ENCODE results near the gene EXOC3L4.
A peak's percentile ranks its signal among the peaks of the same experiment; 100 is the strongest.

The EXOC3L4 gene

DNA sequence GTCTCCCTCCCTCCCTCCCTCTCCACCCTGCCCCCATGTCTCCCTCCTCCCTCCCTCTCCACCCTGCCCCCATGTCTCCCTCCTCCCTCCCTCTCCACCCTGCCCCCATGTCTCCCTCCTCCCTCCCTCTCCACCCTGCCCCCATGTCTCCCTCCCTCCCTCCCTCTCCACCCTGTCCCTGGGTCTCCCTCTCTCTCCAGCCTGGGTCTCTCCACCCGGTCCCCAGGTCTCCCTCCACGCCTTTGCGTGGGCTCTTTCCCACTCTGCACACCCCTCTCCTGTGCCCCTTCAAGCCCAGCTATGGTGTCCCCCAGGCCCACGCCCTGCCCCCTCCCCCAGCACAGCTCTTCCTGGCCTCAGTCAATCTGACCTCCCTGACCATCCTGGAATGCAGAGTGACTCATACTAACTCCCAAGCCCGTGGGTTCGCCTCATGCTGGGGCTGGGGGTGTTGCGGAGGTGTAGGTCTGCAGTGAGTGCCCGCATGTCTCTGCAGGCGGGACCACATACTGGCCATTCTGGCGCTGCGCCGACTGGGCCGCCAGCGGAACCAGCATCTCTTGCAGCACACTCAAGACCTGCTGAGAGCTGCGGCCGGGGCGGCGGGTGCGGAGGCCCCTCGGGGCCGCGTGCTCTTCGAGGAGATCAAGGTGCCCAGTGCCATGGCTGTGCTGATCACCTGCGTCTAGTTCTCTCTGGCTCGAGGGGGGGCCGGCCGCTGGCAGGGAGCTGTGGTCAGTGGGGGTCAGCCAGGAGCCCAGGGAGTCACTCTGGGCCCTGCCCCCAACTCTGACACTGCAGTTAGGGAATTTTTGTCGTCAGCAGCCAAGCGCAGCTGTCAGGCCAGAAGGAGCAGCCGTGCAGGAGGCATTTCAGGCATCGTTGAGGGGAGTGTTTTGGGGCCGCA, 15.3 kb downstream of the EXOC3L4 start:
- Histone ChIP-seq H3K36me3 (ENCODE audit: control insufficient read depth in 1 of 2, insufficient read depth in 2 of 2, low read depth in 1 of 2, low read length in 2 of 2) (no peaks in the 10 kb centered on the region), H3K4ac (ENCODE audit: low read depth in 1 of 2, low read length in 2 of 2) (peak overlapping the region; percentile 13 to 91), H3K9me3 (ENCODE audit: control insufficient read depth, low read length) (no peaks in the 10 kb centered on the region), H3K14ac (ENCODE audit: low read length in 2 of 2) (peak overlapping the region in 1 of 2 experiments; percentile 75), H2BK15ac (ENCODE audit: low read depth, poor library complexity, severe bottlenecking) (peak overlapping the region; percentile 83), H2AK5ac (ENCODE audit: low read length, severe bottlenecking) (no peak overlapping the region), H3K4me2 (ENCODE audit: low read length, poor library complexity, severe bottlenecking) (peak overlapping the region; percentile 61), H2AFZ (ENCODE audit: low read depth, low read length) (no peak overlapping the region), H4K8ac (ENCODE audit: low read length) (peak overlapping the region; percentile 95), H3K79me1 (replicated peaks; ENCODE audit: low read length, poor library complexity, severe bottlenecking) (no peaks in the 10 kb centered on the region), H3K18ac (ENCODE audit: low read depth in 1 of 2, low read length in 2 of 2) (peak overlapping the region; percentile 76 to 79), H2BK12ac (ENCODE audit: low read length in 2 of 2) (peak overlapping the region; percentile 73 to 76), H3K27me3 (ENCODE audit: control insufficient read depth in 1 of 2, insufficient read depth in 1 of 2, low read length in 2 of 2) (peaks cover 0 to under 1% of the 10 kb centered on the region in 2 experiments), H3K9ac (ENCODE audit: low read length) (peak overlapping the region; percentile 60), H2BK120ac (ENCODE audit: low read depth, low read length) (peak overlapping the region; percentile 96), H3K4me1 (ENCODE audit: control insufficient read depth, insufficient read depth, low read depth, low read length) (peaks cover 62% of the 10 kb centered on the region), H3K27ac (ENCODE audit: low read length, poor library complexity, severe bottlenecking) (peak overlapping the region; percentile 86), H3K4me3 (ENCODE audit: insufficient read depth in 1 of 2, low read depth in 1 of 2, low read length in 2 of 2) (peak overlapping the region in 1 of 2 experiments; percentile 46), H2BK5ac (ENCODE audit: low read depth, low read length, poor library complexity, severe bottlenecking) (peak overlapping the region; percentile 68), H3K23ac (ENCODE audit: low read length in 2 of 2) (no peak overlapping the region), H4K91ac (ENCODE audit: low read length) (peak overlapping the region; percentile 90)
- DNase-seq: peak; percentile 89
- WGBS: 10% methylated on average over 31 of the region's 32 CpGs

DNA sequence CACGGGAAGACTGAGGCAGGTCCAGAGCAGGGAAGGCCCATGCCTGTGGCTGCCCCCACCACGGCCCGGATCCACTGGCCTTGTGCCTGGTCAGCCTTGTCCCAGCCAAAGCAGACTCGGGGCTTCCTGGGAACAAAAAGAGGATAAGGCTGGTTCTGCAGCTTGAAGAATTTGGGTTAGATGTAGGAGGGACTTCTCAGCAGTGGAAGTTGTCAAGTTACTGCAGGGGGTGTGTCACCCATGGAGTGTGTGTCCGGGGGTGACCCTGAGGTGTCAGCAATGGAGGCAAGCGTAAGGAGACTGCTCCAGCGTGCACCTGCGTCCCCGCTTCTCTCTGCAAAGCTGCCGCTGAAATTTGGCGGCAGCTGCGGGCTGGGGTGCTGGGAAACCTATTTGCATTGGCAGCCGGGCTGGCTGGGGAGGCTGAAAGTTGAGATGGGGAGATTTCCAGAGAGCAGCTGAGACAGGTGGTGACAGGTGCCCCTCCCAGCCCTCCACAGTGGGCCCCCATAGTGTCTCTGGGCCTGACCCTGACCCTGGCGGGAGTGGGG, 16.2 kb downstream of the EXOC3L4 start:
- Histone ChIP-seq H3K4me1 (ENCODE audit: control insufficient read depth, insufficient read depth, low read depth, low read length) (peaks cover 56% of the 10 kb centered on the region), H3K79me1 (replicated peaks; ENCODE audit: low read length, poor library complexity, severe bottlenecking) (no peaks in the 10 kb centered on the region), H3K18ac (ENCODE audit: low read depth in 1 of 2, low read length in 2 of 2) (peak overlapping the region; percentile 79 to 99), H3K4me3 (ENCODE audit: insufficient read depth in 1 of 2, low read depth in 1 of 2, low read length in 2 of 2) (peak overlapping the region in 1 of 2 experiments; percentile 46), H4K8ac (ENCODE audit: low read length) (peak overlapping the region; percentile 47), H2BK15ac (ENCODE audit: low read depth, poor library complexity, severe bottlenecking) (no peak overlapping the region), H3K27me3 (ENCODE audit: control insufficient read depth in 1 of 2, insufficient read depth in 1 of 2, low read length in 2 of 2) (no peaks in the 10 kb centered on the region), H3K14ac (ENCODE audit: low read length in 2 of 2) (peak overlapping the region in 1 of 2 experiments; percentile 88), H3K27ac (ENCODE audit: low read length, poor library complexity, severe bottlenecking) (peak overlapping the region; percentile 86), H2BK12ac (ENCODE audit: low read length in 2 of 2) (peak overlapping the region; percentile 22 to 95), H2AFZ (ENCODE audit: low read depth, low read length) (peak overlapping the region; percentile 33), H3K9me3 (ENCODE audit: control insufficient read depth, low read length) (no peaks in the 10 kb centered on the region), H2AK5ac (ENCODE audit: low read length, severe bottlenecking) (peak overlapping the region; percentile 85), H3K4ac (ENCODE audit: low read depth in 1 of 2, low read length in 2 of 2) (peak overlapping the region; percentile 46 to 63), H2BK120ac (ENCODE audit: low read depth, low read length) (peak overlapping the region; percentile 96), H3K36me3 (ENCODE audit: control insufficient read depth in 1 of 2, insufficient read depth in 2 of 2, low read depth in 1 of 2, low read length in 2 of 2) (no peaks in the 10 kb centered on the region), H3K4me2 (ENCODE audit: low read length, poor library complexity, severe bottlenecking) (peak overlapping the region; percentile 61), H3K23ac (ENCODE audit: low read length in 2 of 2) (no peak overlapping the region), H2BK5ac (ENCODE audit: low read depth, low read length, poor library complexity, severe bottlenecking) (peak overlapping the region; percentile 68), H3K9ac (ENCODE audit: low read length) (peak overlapping the region; percentile 60), H4K91ac (ENCODE audit: low read length) (peak overlapping the region; percentile 73)
- DNase-seq: no peak
- 70% methylated on average over 14 of the region's 14 CpGs for WGBS

DNA sequence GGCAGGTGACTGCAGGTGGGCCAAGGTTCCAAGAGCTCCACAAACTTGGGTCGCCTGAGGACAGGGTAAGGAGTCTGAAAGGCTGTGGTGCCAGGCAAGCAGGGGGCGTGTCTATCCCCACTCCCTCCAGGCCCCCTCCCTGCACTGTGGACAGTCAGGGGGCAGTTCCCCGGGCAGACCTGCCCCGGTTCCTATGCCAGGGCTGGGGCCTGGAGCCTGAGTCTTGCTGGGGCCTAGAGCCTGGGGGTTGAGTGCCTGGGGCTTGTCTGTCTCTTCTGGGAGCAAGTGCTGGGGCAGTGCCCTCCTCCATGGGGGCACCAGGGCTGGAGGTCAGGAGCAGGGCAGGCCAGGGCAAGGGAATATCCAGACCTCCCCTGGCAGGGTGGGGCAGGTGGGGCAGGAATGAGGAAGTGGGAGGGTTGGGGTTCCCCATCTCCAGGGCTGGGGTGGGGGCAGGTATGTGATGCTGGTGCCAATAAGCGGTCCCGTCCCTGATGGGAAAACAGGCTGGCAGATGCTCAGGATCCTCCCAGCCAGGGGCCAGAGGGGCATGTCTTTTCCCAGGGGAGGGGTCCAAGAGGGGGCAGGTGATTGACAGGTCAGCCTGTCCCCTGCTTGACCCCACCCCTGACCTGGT, 16.8 kb downstream of the EXOC3L4 start:
- Histone ChIP-seq H3K4me3 (ENCODE audit: insufficient read depth in 1 of 2, low read depth in 1 of 2, low read length in 2 of 2) (no peak overlapping the region), H2BK5ac (ENCODE audit: low read depth, low read length, poor library complexity, severe bottlenecking) (no peak overlapping the region), H2AFZ (ENCODE audit: low read depth, low read length) (no peak overlapping the region), H3K27ac (ENCODE audit: low read length, poor library complexity, severe bottlenecking) (peak overlapping the region; percentile 23), H3K4me1 (ENCODE audit: control insufficient read depth, insufficient read depth, low read depth, low read length) (peaks cover 59% of the 10 kb centered on the region), H2BK15ac (ENCODE audit: low read depth, poor library complexity, severe bottlenecking) (peak overlapping the region; percentile 60), H3K14ac (ENCODE audit: low read length in 2 of 2) (peak overlapping the region in 1 of 2 experiments; percentile 26), H4K8ac (ENCODE audit: low read length) (peak overlapping the region; percentile 39), H2AK5ac (ENCODE audit: low read length, severe bottlenecking) (peak overlapping the region; percentile 85), H3K4me2 (ENCODE audit: low read length, poor library complexity, severe bottlenecking) (no peak overlapping the region), H2BK12ac (ENCODE audit: low read length in 2 of 2) (peak overlapping the region in 1 of 2 experiments; percentile 11), H2BK120ac (ENCODE audit: low read depth, low read length) (peak overlapping the region; percentile 52), H3K9me3 (ENCODE audit: control insufficient read depth, low read length) (no peaks in the 10 kb centered on the region), H3K27me3 (ENCODE audit: control insufficient read depth in 1 of 2, insufficient read depth in 1 of 2, low read length in 2 of 2) (no peaks in the 10 kb centered on the region), H3K23ac (ENCODE audit: low read length in 2 of 2) (no peak overlapping the region), H4K91ac (ENCODE audit: low read length) (peak overlapping the region; percentile 76), H3K36me3 (ENCODE audit: control insufficient read depth in 1 of 2, insufficient read depth in 2 of 2, low read depth in 1 of 2, low read length in 2 of 2) (no peaks in the 10 kb centered on the region), H3K9ac (ENCODE audit: low read length) (peak overlapping the region; percentile 60), H3K4ac (ENCODE audit: low read depth in 1 of 2, low read length in 2 of 2) (peak overlapping the region; percentile 45 to 46), H3K18ac (ENCODE audit: low read depth in 1 of 2, low read length in 2 of 2) (peak overlapping the region; percentile 48 to 79), H3K79me1 (replicated peaks; ENCODE audit: low read length, poor library complexity, severe bottlenecking) (no peaks in the 10 kb centered on the region)
- DNase-seq: no peak
- 89% methylated on average over 4 of the region's 6 CpGs for WGBS

Data from mesenchymal stem cell (in vitro differentiated cells and primary cell).